Measurements from ENCODE around the gene NPW. TPM values are rescaled to one million over a fixed set of nuclear protein-coding genes. Genes with fewer than 3 reads are reported as not detected.

Gene NPW
- total RNA-seq, 1 donor from 2014 or later: 1.3 TPM

DNA sequence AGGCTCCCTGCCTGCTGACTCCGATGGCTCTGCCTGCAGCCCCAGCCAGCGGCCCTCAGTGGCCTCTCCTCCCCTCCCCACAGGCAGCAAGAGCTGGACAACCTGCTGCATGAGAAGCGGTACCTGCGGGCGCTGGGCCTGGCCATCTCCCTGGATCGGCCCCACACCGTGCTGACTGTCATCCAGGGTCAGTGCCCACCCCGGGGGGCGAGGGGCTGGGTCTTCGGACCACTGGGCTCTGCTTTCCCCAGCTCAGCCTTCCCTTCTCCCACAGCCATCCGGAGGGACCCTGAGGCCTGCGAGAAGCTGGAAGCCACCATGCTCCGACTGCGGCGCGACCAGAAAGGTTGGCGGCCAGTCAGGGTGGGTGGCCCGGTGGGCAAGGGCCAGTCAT, 41.7 kb upstream of the NPW start:
- H3K36me3 Mint-ChIP-seq (ENCODE audit: low read depth): no peaks in the 10 kb centered on the region
- TF ChIP-seq, protein P1, sequence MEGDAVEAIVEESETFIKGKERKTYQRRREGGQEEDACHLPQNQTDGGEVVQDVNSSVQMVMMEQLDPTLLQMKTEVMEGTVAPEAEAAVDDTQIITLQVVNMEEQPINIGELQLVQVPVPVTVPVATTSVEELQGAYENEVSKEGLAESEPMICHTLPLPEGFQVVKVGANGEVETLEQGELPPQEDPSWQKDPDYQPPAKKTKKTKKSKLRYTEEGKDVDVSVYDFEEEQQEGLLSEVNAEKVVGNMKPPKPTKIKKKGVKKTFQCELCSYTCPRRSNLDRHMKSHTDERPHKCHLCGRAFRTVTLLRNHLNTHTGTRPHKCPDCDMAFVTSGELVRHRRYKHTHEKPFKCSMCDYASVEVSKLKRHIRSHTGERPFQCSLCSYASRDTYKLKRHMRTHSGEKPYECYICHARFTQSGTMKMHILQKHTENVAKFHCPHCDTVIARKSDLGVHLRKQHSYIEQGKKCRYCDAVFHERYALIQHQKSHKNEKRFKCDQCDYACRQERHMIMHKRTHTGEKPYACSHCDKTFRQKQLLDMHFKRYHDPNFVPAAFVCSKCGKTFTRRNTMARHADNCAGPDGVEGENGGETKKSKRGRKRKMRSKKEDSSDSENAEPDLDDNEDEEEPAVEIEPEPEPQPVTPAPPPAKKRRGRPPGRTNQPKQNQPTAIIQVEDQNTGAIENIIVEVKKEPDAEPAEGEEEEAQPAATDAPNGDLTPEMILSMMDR (conservative IDR thresholded peaks at IDR 0.05): no peak

GRCh38 chr16:1978476-1979120, 41.0 kb upstream of the NPW start:
- Mint-ChIP-seq H3K27me3 (ENCODE audit: low read depth) (peaks cover 50% of the 10 kb centered on the region), H3K4me3 (no peak overlapping the region), H3K27ac (ENCODE audit: unreplicated experiment) (no peak overlapping the region), H3K9me3 (no peaks in the 10 kb centered on the region), H3K4me1 (peaks cover 21% of the 10 kb centered on the region), H3K36me3 (ENCODE audit: low read depth) (no peaks in the 10 kb centered on the region)
- DNase-seq (ENCODE audit: low read depth, low spot score): no peak
- TF ChIP-seq, protein P1 (conservative IDR thresholded peaks at IDR 0.05): no peak

More for the DNA sequence above, 41.7 kb upstream of the NPW start:
- no peak overlapping the region for H3K27ac Mint-ChIP-seq (ENCODE audit: unreplicated experiment)
- DNase-seq (ENCODE audit: low read depth, low spot score): no peak
- H3K4me1 Mint-ChIP-seq: peaks cover 18% of the 10 kb centered on the region
- H3K27me3 Mint-ChIP-seq (ENCODE audit: low read depth): peaks cover 45% of the 10 kb centered on the region
- no peaks in the 10 kb centered on the region for H3K9me3 Mint-ChIP-seq
- no peak overlapping the region for H3K4me3 Mint-ChIP-seq

DNA sequence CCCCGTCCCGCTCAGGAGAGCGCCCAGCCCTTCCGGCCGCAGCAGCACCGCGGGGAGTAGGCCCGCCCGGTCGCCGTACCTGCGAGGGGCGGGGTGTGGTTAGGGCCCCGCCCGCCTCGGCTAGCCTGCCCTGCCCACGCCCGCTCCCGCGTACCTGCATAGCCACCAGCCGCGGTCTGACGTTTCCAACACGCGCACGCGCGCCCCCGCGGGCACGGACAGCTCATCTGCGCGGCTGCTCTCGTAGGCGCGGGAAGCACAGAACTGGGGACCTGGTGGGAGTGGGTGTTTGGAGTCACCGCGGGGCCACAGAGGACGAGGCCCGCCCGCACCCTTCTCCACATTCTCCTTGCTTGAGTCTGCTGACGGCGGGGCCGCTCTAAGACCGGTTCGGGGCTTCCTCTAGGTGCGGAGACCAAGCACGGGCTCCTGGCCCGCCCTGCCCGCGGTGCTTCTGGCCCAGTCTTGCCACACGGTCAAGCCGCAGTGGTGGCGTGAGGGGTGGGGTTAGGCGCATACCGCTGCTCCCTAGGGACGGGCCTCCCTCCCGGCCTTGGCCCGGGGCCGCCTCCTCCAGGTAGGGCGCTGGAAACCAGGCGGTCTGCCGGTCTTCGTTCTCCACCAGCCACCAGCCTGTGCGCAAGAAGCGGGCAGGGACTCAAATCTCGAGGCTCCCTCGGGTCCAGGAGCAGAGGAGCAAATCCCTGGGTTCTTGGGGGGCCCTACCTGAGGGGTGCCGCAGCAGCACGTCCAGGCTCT, 40.1 kb upstream of the NPW start:
- H3K27me3 Mint-ChIP-seq (ENCODE audit: low read depth): peaks cover 50% of the 10 kb centered on the region

GRCh38 chr16:1980030-1980769, 39.4 kb upstream of the NPW start:
- TF ChIP-seq, protein P1 (conservative IDR thresholded peaks at IDR 0.05): no peak
- Mint-ChIP-seq H3K4me3 (no peak overlapping the region), H3K27me3 (ENCODE audit: low read depth) (peaks cover 54% of the 10 kb centered on the region), H3K4me1 (peaks cover 28% of the 10 kb centered on the region), H3K9me3 (no peaks in the 10 kb centered on the region), H3K27ac (ENCODE audit: unreplicated experiment) (no peak overlapping the region), H3K36me3 (ENCODE audit: low read depth) (no peaks in the 10 kb centered on the region)
- no peak for DNase-seq (ENCODE audit: low read depth, low spot score)

More for the DNA sequence above, 40.1 kb upstream of the NPW start:
- TF ChIP-seq, protein P1 (conservative IDR thresholded peaks at IDR 0.05): no peak
- Mint-ChIP-seq H3K9me3 (no peaks in the 10 kb centered on the region), H3K27ac (ENCODE audit: unreplicated experiment) (no peak overlapping the region), H3K36me3 (ENCODE audit: low read depth) (no peaks in the 10 kb centered on the region), H3K4me3 (no peak overlapping the region), H3K4me1 (peaks cover 21% of the 10 kb centered on the region)
- no peak for DNase-seq (ENCODE audit: low read depth, low spot score)

- TF ChIP-seq, protein P1 (conservative IDR thresholded peaks at IDR 0.05): no peak
- no peaks in the 10 kb centered on the region for H3K9me3 Mint-ChIP-seq
- DNase-seq (ENCODE audit: low read depth, low spot score): no peak
- H3K27ac Mint-ChIP-seq (ENCODE audit: unreplicated experiment): no peak overlapping the region
- H3K36me3 Mint-ChIP-seq (ENCODE audit: low read depth): no peaks in the 10 kb centered on the region
- no peak overlapping the region for H3K4me3 Mint-ChIP-seq
- H3K4me1 Mint-ChIP-seq: peaks cover 30% of the 10 kb centered on the region
- peaks cover 55% of the 10 kb centered on the region for H3K27me3 Mint-ChIP-seq (ENCODE audit: low read depth)
Observed at GRCh38 chr16:1980770-1981087, 38.9 kb upstream of the NPW start.

Data from neural crest cell (in vitro differentiated cells).